ENCODE data around the gene CCDC85B.

DNA sequence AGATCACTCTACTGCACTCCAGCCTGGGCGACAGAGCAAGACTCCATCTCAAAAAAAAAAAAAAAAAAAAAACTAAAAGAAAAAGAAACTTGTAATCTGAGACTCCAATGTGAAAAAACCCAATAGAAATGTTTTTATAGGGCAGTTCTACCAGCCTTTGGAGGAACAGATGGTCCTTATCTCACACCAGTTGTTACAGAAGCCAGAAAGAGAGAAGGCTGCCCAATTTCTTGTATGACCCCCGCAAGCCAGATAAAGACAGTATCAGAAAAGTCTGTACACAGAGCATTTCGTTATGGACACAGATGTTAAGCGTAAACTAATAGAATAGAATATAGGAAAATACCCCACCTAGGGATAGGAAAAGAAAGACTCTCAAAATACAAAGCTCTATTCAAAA is 43.5 kb downstream of the CCDC85B start:
- TF ChIP-seq, protein P1, sequence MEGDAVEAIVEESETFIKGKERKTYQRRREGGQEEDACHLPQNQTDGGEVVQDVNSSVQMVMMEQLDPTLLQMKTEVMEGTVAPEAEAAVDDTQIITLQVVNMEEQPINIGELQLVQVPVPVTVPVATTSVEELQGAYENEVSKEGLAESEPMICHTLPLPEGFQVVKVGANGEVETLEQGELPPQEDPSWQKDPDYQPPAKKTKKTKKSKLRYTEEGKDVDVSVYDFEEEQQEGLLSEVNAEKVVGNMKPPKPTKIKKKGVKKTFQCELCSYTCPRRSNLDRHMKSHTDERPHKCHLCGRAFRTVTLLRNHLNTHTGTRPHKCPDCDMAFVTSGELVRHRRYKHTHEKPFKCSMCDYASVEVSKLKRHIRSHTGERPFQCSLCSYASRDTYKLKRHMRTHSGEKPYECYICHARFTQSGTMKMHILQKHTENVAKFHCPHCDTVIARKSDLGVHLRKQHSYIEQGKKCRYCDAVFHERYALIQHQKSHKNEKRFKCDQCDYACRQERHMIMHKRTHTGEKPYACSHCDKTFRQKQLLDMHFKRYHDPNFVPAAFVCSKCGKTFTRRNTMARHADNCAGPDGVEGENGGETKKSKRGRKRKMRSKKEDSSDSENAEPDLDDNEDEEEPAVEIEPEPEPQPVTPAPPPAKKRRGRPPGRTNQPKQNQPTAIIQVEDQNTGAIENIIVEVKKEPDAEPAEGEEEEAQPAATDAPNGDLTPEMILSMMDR (IDR thresholded peaks at IDR 0.05; ENCODE audit: poor library complexity), result no peak
- TF ChIP-seq EZH2phosphoT487 (IDR thresholded peaks at IDR 0.05; ENCODE audit: low read depth, severe bottlenecking, unreplicated experiment) (no peak), EZH2 (IDR thresholded peaks at IDR 0.05; ENCODE audit: borderline replicate concordance) (no peak)
